HepG2 (cell line): ENCODE data around the gene STEAP3. TPM values are rescaled to one million over a fixed set of nuclear protein-coding genes. Genes with fewer than 3 reads are reported as not detected.
A peak's percentile ranks its signal among the peaks of the same experiment; 100 is the strongest.

ENCODE experiments used
- ATAC-seq: fragments of 200-7000 bp; cut with Tn5 transposase; 3 replicates; pipeline ENCODE4 v1.9.1; 2020; ENCODE audit warnings: mild to moderate bottlenecking, moderate library complexity
- BruUV-seq: library from RNA; stranded (reverse); fragments of 400-500 nt; replicated peaks from 2 replicates; lab custom pipeline; 2021; lab: Mats Ljungman, UMichigan
- CTCF ChIA-PET: fragments of 300-600 bp; formaldehyde crosslinking; extraction: SDS; loops from one replicate; lab custom pipeline; 2021; ENCODE audit warnings: low total read pairs, inconsistent platforms, low intra/inter-chr PET ratio; lab: Yijun Ruan, JAX
- POLR2A ChIA-PET: fragments of 350-600 bp; sonication (Branson Sonifier 250); formaldehyde crosslinking; loops from one replicate; lab custom pipeline; 2020; ENCODE audit warnings: antibody characterized with exemption, inconsistent platforms; lab: Yijun Ruan, JAX
- DNase-seq: peaks from one replicate; pipeline ENCODE4 v3.0.0-alpha.2; 2015; ENCODE audit warnings: low spot score
- FAIRE-seq: peaks from 3 replicates; lab custom pipeline; 2011; peaks lifted over from hg19 to GRCh38; lab: Jason Lieb, UNC
- H2AFZ ChIP-seq: one replicate; pipeline ENCODE4 v1.6.1; 2011; ENCODE audit warnings: low read length, inconsistent platforms
- H3K27ac ChIP-seq: fragments of 300-600 bp; 3 replicates; pipeline ENCODE4 v1.8.0; 2011; ENCODE audit warnings: mixed run types, mild to moderate bottlenecking, mixed read lengths, low read length, inconsistent platforms; ENCODE audit not compliant: insufficient read depth; ENCODE audit errors: extremely low read length
- H3K27me3 ChIP-seq, 2 experiments: fragments of 200-600 bp in 1 of 2; 2 replicates in 1 of 2; 3 replicates in 1 of 2; pipeline versions ENCODE4 v1.6.0 to v1.8.0; 2011; ENCODE audit warnings: low read length in 2 of 2, mild to moderate bottlenecking in 2 of 2, moderate library complexity in 2 of 2, inconsistent platforms in 1 of 2; ENCODE audit not compliant: insufficient read depth in 2 of 2, control insufficient read depth in 1 of 2
- H3K36me3 ChIP-seq, 2 experiments: fragments of 200-600 bp in 1 of 2; replicated peaks in 1 of 2; 2 replicates in 1 of 2; 3 replicates in 1 of 2; pipeline versions ENCODE4 v1.5.1 to v1.8.0; 2011; ENCODE audit warnings: low read length in 2 of 2, inconsistent platforms in 1 of 2; ENCODE audit not compliant: insufficient read depth in 2 of 2, control insufficient read depth in 1 of 2
- H3K4me1 ChIP-seq: 2 replicates; pipeline ENCODE4 v1.5.1; 2012; ENCODE audit warnings: low read length, inconsistent platforms; ENCODE audit not compliant: insufficient read depth
- H3K4me2 ChIP-seq: 2 replicates; pipeline ENCODE4 v1.6.0; 2011; ENCODE audit warnings: low read depth, low read length, inconsistent platforms
- H3K4me3 ChIP-seq, 3 experiments: fragments of 200-600 bp in 1 of 3; sonication (generic), shearing (Covaris generic) in 1 of 3; replicated peaks in 1 of 3; 2 replicates each; pipeline ENCODE4 v1.5.1; 2011 to 2016; ENCODE audit warnings: low read length in 3 of 3, inconsistent platforms in 2 of 3, low read depth in 2 of 3, mild to moderate bottlenecking in 2 of 3, control low read depth in 1 of 3, mixed read lengths in 1 of 3; ENCODE audit not compliant: insufficient read depth in 1 of 3
- H3K79me2 ChIP-seq: one replicate; pipeline ENCODE4 v1.6.1; 2011; ENCODE audit warnings: low read length, inconsistent platforms; ENCODE audit not compliant: insufficient read depth
- H3K9ac ChIP-seq: 2 replicates; pipeline ENCODE4 v1.6.0; 2011; ENCODE audit warnings: mild to moderate bottlenecking, low read depth, low read length, inconsistent platforms; ENCODE audit not compliant: insufficient read depth
- H3K9me3 ChIP-seq: 2 replicates; pipeline ENCODE4 v1.5.1; 2012; ENCODE audit warnings: mild to moderate bottlenecking, low read length
- H4K20me1 ChIP-seq: 2 replicates; pipeline ENCODE4 v1.6.0; 2011; ENCODE audit warnings: inconsistent platforms, mild to moderate bottlenecking, low read length, moderate library complexity; ENCODE audit not compliant: insufficient read depth
- PBX2 ChIP-seq: IDR thresholded peaks from 2 replicates; pipeline ENCODE4 v1.6.1; 2016; ENCODE audit warnings: control low read depth
- UBTF ChIP-seq: sonication (generic); formaldehyde crosslinking; IDR thresholded peaks from 2 replicates; pipeline ENCODE4 v1.4.0; 2020; ENCODE audit warnings: mild to moderate bottlenecking, missing genetic modification reagents
- ZBTB4 ChIP-seq: sonication (generic); formaldehyde crosslinking; IDR thresholded peaks from 2 replicates; pipeline ENCODE4 v1.4.0; 2020; ENCODE audit warnings: missing genetic modification reagents, mild to moderate bottlenecking, borderline replicate concordance
- WGBS: methylation state at CpG from one replicate; pipeline ENCODE4 v1.1.6; 2017; ENCODE audit warnings: low lambda C conversion rate; 5-methylcytosine and 5-hydroxymethylcytosine counted together
- in situ Hi-C: cut with HindIII; loops from 2 replicates; pipeline ENCODE4 v1.10.0; 2017; ENCODE audit warnings: low pct_unique_long_range_greater_than_20kb; ENCODE audit not compliant: extremely low pct_ligation_motif_present
- intact Hi-C: fragments of 100-400 bp; cut with micrococcal nuclease; formaldehyde crosslinking; loops from one replicate; pipeline ENCODE4 v1.10.0; 2022; ENCODE audit not compliant: unreplicated experiment
- polyA plus RNA-seq, 8 experiments: library from polyadenylated mRNA; depleted of rRNA in 3 of 8; stranded (reverse) in 7 of 8; unstranded in 1 of 8; fragments of >200 nt; fragmentation: Illumina TruSeq in 4 of 8; extraction: Trizol in 4 of 8; gene quantifications; 2 replicates each; pipeline versions ENCODE4 v1.2.1 to v1.2.3, GENCODE V29; 2011 to 2016; ENCODE audit warnings: low read depth in 4 of 8, missing spikeins in 1 of 8, mixed read lengths in 1 of 8; ENCODE audit not compliant: insufficient read depth in 1 of 8
- total RNA-seq, 5 experiments: library from RNA; depleted of rRNA; stranded (reverse); fragments of >200 nt; fragmentation: Illumina TruSeq; extraction: Trizol; gene quantifications; 2 replicates each; pipeline ENCODE4 v1.2.3, GENCODE V29; 2016; ENCODE audit warnings: low read depth in 1 of 5

Gene STEAP3
- total and polyA plus RNA-seq, 2 of the 13 experiments (the other 11 are each of a cell fraction or from before 2014, with no cell fraction given) = 7.3 to 21.1 TPM

- intact Hi-C loops = no loop called here
- no peaks in the 10 kb centered on the region for H3K4me1 ChIP-seq
- H3K79me2 ChIP-seq = no peaks in the 10 kb centered on the region
- no peaks in the 10 kb centered on the region for H3K36me3 ChIP-seq
- FAIRE-seq = no peak
- no peak overlapping the region for H3K4me3 ChIP-seq
- POLR2A ChIA-PET = no interaction called here
- H4K20me1 ChIP-seq = no peaks in the 10 kb centered on the region
- in situ Hi-C loops = no loop called here
- H3K9ac ChIP-seq = no peak overlapping the region
- CTCF ChIA-PET = no interaction called here
- TF ChIP-seq ZBTB4 (no peak), UBTF (CRISPR knock-in tag) (no peak), PBX2 (CRISPR knock-in tag) (0 out of 2 replicates have a peak, but pooled peaks have one; percentile 22)
- H2AFZ ChIP-seq = no peak overlapping the region
- no peak overlapping the region for H3K27ac ChIP-seq
- no peak for DNase-seq
- H3K27me3 ChIP-seq = 0 out of 5 replicates have a peak, but pooled peaks cover 0 to 5% of the 10 kb centered on the region in 2 experiments
- no TSS peak for BruUV-seq
- no peak for ATAC-seq
- no peaks in the 10 kb centered on the region for H3K9me3 ChIP-seq
- H3K4me2 ChIP-seq = no peak overlapping the region
- 9% methylated on average over 8 of the region's 8 CpGs for WGBS
Observed at GRCh38 chr2:119190321-119191111, 33.1 kb upstream of the STEAP3 start.
